Activated naive CD4-positive, alpha-beta T cell treated with anti-CD3 and anti-CD28 coated beads, Interleukin-2, amount 50 U/mL, for 24 hours (primary cell): ENCODE results near the gene SHROOM2.

ENCODE experiments used
- H3K27ac Mint-ChIP-seq: one replicate; pipeline ENCODE4 v1.8.0; 2021; ENCODE audit warnings: mild to moderate bottlenecking, mixed read lengths
- H3K27me3 Mint-ChIP-seq: one replicate; pipeline ENCODE4 v1.8.0; 2021; ENCODE audit warnings: mixed read lengths
- H3K36me3 Mint-ChIP-seq: one replicate; pipeline ENCODE4 v1.8.0; 2021; ENCODE audit warnings: mixed read lengths
- H3K4me1 Mint-ChIP-seq: one replicate; pipeline ENCODE4 v1.8.0; 2021; ENCODE audit warnings: mixed read lengths
- H3K4me3 Mint-ChIP-seq: one replicate; pipeline ENCODE4 v1.8.0; 2021; ENCODE audit warnings: mild to moderate bottlenecking, mixed read lengths
- H3K9me3 Mint-ChIP-seq: one replicate; pipeline ENCODE4 v1.8.0; 2021; ENCODE audit warnings: mixed read lengths

The SHROOM2 gene

GRCh38 chrX:9884031-9884779 lies 98.0 kb downstream of the SHROOM2 start:
- no peak overlapping the region for H3K4me3 Mint-ChIP-seq
- H3K9me3 Mint-ChIP-seq, result no peaks in the 10 kb centered on the region
- no peak overlapping the region for H3K27ac Mint-ChIP-seq
- H3K4me1 Mint-ChIP-seq, result peaks cover 3% of the 10 kb centered on the region
- H3K36me3 Mint-ChIP-seq, result no peaks in the 10 kb centered on the region
- no peaks in the 10 kb centered on the region for H3K27me3 Mint-ChIP-seq

- Mint-ChIP-seq H3K27ac (no peak overlapping the region), H3K4me3 (no peak overlapping the region), H3K36me3 (no peaks in the 10 kb centered on the region), H3K4me1 (peaks cover 3% of the 10 kb centered on the region), H3K27me3 (no peaks in the 10 kb centered on the region), H3K9me3 (no peaks in the 10 kb centered on the region)
Observed at GRCh38 chrX:9885150-9885549, 98.9 kb downstream of the SHROOM2 start.

GRCh38 chrX:9887659-9888297 lies 101.5 kb downstream of the SHROOM2 start:
- H3K27ac Mint-ChIP-seq, result no peak overlapping the region

GRCh38 chrX:9888953-9889470 lies 102.8 kb downstream of the SHROOM2 start:
- Mint-ChIP-seq H3K4me3 (no peak overlapping the region), H3K9me3 (no peaks in the 10 kb centered on the region), H3K4me1 (no peaks in the 10 kb centered on the region), H3K36me3 (no peaks in the 10 kb centered on the region), H3K27me3 (no peaks in the 10 kb centered on the region), H3K27ac (no peak overlapping the region)

More at GRCh38 chrX:9887659-9888297, 101.5 kb downstream of the SHROOM2 start:
- H3K9me3 Mint-ChIP-seq, result no peaks in the 10 kb centered on the region
- H3K4me1 Mint-ChIP-seq, result peaks cover 3% of the 10 kb centered on the region
- no peak overlapping the region for H3K4me3 Mint-ChIP-seq
- H3K27me3 Mint-ChIP-seq, result no peaks in the 10 kb centered on the region
- no peaks in the 10 kb centered on the region for H3K36me3 Mint-ChIP-seq

- Mint-ChIP-seq H3K4me3 (no peak overlapping the region), H3K27me3 (no peaks in the 10 kb centered on the region), H3K27ac (no peak overlapping the region), H3K4me1 (no peaks in the 10 kb centered on the region), H3K9me3 (no peaks in the 10 kb centered on the region), H3K36me3 (no peaks in the 10 kb centered on the region)
Observed at GRCh38 chrX:9890681-9891091, 104.5 kb downstream of the SHROOM2 start.

- Mint-ChIP-seq H3K9me3 (no peaks in the 10 kb centered on the region), H3K27ac (no peak overlapping the region), H3K36me3 (no peaks in the 10 kb centered on the region), H3K27me3 (no peaks in the 10 kb centered on the region), H3K4me1 (peaks cover 14% of the 10 kb centered on the region), H3K4me3 (no peak overlapping the region)
Observed at GRCh38 chrX:9895225-9895912, 109.1 kb downstream of the SHROOM2 start.

GRCh38 chrX:9897761-9898161 lies 111.5 kb downstream of the SHROOM2 start:
- Mint-ChIP-seq H3K27me3 (no peaks in the 10 kb centered on the region), H3K36me3 (no peaks in the 10 kb centered on the region), H3K4me1 (peaks cover 16% of the 10 kb centered on the region), H3K27ac (no peak overlapping the region), H3K4me3 (no peak overlapping the region), H3K9me3 (no peaks in the 10 kb centered on the region)

GRCh38 chrX:9899640-9900111 lies 113.4 kb downstream of the SHROOM2 start:
- Mint-ChIP-seq H3K36me3 (no peaks in the 10 kb centered on the region), H3K4me3 (no peak overlapping the region), H3K27me3 (no peaks in the 10 kb centered on the region), H3K27ac (no peak overlapping the region), H3K4me1 (peaks cover 16% of the 10 kb centered on the region), H3K9me3 (no peaks in the 10 kb centered on the region)

GRCh38 chrX:9902656-9903055 lies 116.4 kb downstream of the SHROOM2 start:
- H3K4me3 Mint-ChIP-seq, result no peak overlapping the region
- H3K27ac Mint-ChIP-seq, result no peak overlapping the region
- H3K36me3 Mint-ChIP-seq, result no peaks in the 10 kb centered on the region
- H3K4me1 Mint-ChIP-seq, result peaks cover 16% of the 10 kb centered on the region
- no peaks in the 10 kb centered on the region for H3K27me3 Mint-ChIP-seq
- no peaks in the 10 kb centered on the region for H3K9me3 Mint-ChIP-seq

- no peak overlapping the region for H3K4me3 Mint-ChIP-seq
- H3K9me3 Mint-ChIP-seq, result no peaks in the 10 kb centered on the region
- no peaks in the 10 kb centered on the region for H3K36me3 Mint-ChIP-seq
- peaks cover 16% of the 10 kb centered on the region for H3K4me1 Mint-ChIP-seq
- no peak overlapping the region for H3K27ac Mint-ChIP-seq
- H3K27me3 Mint-ChIP-seq, result no peaks in the 10 kb centered on the region
Observed at GRCh38 chrX:9903146-9903545, 116.9 kb downstream of the SHROOM2 start.

- Mint-ChIP-seq H3K36me3 (no peaks in the 10 kb centered on the region), H3K27ac (no peak overlapping the region), H3K9me3 (no peaks in the 10 kb centered on the region), H3K27me3 (no peaks in the 10 kb centered on the region), H3K4me3 (no peak overlapping the region), H3K4me1 (peaks cover 3% of the 10 kb centered on the region)
Observed at GRCh38 chrX:9905288-9905687, 119.1 kb downstream of the SHROOM2 start.

- H3K27ac Mint-ChIP-seq, result no peak overlapping the region
- H3K4me1 Mint-ChIP-seq, result no peaks in the 10 kb centered on the region
- no peaks in the 10 kb centered on the region for H3K9me3 Mint-ChIP-seq
- H3K4me3 Mint-ChIP-seq, result no peak overlapping the region
- H3K27me3 Mint-ChIP-seq, result no peaks in the 10 kb centered on the region
- H3K36me3 Mint-ChIP-seq, result no peaks in the 10 kb centered on the region
Observed at GRCh38 chrX:9905721-9906120, 119.5 kb downstream of the SHROOM2 start.

GRCh38 chrX:9906919-9907318 lies 120.7 kb downstream of the SHROOM2 start:
- Mint-ChIP-seq H3K36me3 (no peaks in the 10 kb centered on the region), H3K27me3 (no peaks in the 10 kb centered on the region), H3K27ac (no peak overlapping the region), H3K9me3 (no peaks in the 10 kb centered on the region), H3K4me1 (no peaks in the 10 kb centered on the region), H3K4me3 (no peak overlapping the region)

GRCh38 chrX:9907645-9908387 lies 121.6 kb downstream of the SHROOM2 start:
- Mint-ChIP-seq H3K27ac (no peak overlapping the region), H3K36me3 (no peaks in the 10 kb centered on the region), H3K4me3 (no peak overlapping the region), H3K27me3 (no peaks in the 10 kb centered on the region), H3K9me3 (no peaks in the 10 kb centered on the region), H3K4me1 (no peaks in the 10 kb centered on the region)

- Mint-ChIP-seq H3K4me1 (no peaks in the 10 kb centered on the region), H3K36me3 (no peaks in the 10 kb centered on the region), H3K27ac (no peak overlapping the region), H3K27me3 (no peaks in the 10 kb centered on the region), H3K4me3 (no peak overlapping the region), H3K9me3 (no peaks in the 10 kb centered on the region)
Observed at GRCh38 chrX:9909254-9909653, 123.0 kb downstream of the SHROOM2 start.
